HG03175 (cell line): Measurements from ENCODE around the gene CREM.
A peak's percentile ranks its signal among the peaks of the same experiment; 100 is the strongest.

Experiments used
- ATAC-seq: cut with Tn5 transposase; IDR thresholded peaks from one replicate; pipeline ENCODE4 v1.9.1; 2021; ENCODE audit warnings: mild to moderate bottlenecking, moderate library complexity; ENCODE audit not compliant: unreplicated experiment

Gene CREM

GRCh38 chr10:35218339-35218955, 91.8 kb downstream of the CREM start:
- peak; percentile 76 for ATAC-seq

DNA sequence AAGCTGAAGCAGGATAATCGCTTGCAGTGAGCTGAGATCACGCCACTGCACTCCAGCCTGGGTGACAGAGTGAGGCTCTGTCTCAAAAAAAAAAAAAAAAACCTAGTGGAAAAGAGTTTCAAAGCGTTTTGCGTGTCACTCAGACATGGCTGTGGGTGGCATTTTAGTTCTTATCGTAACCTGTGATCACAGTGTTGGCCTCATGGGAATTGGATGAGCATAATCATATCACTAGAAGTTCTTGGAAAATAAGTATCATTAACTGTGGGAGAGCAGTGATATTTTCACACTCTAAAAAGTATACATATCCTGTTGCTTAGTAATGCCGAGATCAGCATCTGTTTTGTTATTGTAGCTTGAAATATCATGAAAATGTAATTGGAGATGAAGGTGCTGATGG, 92.6 kb downstream of the CREM start:
- no peak for ATAC-seq

DNA sequence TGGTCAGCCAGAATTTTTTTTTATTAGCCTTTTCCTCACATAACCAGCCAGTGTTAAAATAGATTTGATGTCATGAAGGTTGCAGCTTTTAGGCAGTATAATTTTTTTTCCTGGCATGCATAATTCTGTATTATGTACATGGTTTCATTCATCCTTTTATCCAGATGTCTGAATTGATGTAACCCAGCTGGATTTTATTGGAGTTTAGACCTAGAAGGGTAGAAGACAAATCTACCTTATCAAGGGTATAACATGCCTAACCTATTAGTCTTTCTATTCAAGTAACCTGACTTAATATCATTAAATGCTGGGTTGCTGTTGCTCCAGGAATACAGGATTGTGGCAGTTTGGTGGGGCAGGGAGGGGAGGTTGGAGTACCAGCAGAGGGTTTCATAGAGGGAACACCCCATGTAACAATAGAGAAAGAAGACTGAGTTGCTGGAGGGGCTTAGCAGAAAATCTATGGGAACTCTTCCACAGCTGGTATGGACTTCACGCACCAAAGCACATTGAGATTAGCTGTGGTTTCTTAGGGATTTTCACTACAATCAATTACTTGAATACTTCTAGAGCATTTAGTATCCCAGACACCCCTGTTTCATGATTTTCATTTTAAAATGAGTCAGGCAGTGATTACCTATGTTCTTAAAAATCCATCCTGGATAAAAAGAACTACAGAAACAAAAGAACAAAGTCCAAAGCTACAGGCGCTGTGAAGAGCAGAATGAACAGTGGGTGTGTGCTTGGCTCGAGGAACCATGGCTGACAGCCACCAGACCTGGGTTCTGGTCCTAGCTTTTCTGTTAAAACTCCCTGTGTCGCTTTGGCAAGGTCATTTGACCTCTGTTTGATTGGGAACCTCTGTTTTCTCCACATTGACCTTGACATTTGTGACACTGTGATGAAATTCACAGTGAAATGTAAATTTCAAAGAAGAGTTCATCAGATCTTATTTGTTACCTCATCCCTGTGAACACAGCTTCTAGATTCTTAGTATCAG, 93.5 kb downstream of the CREM start:
- ATAC-seq = no peak

DNA sequence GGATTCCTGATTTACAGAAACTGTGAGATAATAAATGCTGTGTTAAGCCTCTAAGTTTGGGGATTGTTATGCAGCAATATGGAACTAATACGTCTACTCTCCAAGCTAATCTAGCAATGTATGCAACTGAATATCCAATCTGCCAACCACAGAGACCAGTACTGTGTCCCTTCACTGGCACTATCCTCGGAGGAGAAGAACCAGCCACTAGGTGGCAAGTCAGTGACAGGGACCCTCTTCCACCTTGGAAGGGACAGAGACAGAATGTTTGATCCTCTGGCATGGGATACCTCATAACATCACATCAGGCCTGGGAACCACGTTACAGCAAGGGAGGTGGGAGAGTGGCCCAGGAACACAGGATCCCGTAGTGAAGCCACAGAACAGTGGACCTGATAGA, 96.4 kb downstream of the CREM start:
- ATAC-seq = no peak

DNA sequence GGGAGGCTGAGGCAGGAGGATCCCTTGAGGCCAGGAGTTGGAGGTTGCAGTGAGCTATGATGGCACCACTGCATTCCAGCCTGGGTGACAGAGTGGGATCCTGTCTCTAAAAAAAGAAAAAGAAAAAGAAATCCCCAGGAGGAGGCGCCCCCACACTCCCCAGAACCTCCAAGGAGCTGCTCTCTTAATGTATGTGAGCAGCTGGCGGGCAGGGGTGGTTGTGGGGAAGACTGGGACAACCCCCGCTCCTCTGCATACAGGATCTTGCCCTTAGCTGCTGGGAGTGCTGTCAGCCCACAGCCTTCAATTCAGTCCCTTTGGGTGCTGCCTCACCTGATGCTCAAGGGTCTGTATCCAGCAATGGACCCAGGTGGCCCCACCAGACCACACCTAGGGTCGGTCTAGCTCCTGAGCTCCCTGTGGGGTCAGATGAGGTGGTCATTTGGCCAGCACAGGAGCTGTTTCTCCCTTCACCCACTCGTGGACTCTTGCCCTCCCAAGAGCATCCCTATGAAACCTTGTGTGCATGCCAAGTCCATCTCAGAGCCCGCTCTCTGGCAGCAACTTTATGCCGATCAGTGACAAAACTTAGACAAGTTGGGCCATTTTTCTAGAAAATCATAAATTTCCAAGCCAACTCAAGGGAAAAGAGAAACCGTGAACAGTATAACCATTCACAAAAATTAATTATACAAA, 97.5 kb downstream of the CREM start:
- ATAC-seq = no peak

DNA sequence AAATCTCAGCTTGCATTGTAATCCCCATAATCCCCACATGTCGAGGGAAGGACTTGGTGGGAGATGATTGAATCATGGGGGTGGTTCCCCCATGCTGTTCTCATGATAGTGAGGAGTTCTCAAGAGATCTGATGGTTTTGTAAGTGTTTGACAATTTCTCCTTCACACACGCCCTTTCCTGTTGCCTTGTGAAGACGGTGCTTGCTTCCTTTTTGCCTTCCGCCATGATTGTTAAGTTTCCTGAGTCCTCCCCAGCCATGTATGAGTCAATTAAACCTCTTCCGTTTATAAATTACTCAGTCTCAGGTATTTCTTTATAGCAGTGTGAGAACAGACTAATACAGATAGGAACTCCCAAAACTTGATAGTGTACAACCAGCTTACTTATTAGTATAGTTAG, 98.6 kb downstream of the CREM start:
- no peak for ATAC-seq

DNA sequence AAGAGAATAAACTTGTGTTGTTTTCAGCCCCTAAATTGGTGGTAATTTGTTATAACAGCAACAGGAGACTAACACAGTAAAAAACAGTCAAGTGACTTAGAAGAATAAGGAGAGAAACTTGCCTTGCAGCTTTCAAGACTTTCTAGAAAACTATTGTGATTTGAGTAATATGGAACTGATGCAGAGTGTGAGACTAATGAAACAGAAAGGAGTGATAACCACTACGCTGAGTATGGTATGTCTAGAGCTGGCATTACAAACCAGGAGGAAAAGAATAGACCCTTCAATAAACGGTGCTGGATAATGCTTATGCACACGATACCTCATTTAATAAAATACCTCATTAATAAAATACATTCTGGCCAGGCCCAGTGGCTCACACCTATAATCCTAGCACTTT, 99.9 kb downstream of the CREM start:
- no peak for ATAC-seq

DNA sequence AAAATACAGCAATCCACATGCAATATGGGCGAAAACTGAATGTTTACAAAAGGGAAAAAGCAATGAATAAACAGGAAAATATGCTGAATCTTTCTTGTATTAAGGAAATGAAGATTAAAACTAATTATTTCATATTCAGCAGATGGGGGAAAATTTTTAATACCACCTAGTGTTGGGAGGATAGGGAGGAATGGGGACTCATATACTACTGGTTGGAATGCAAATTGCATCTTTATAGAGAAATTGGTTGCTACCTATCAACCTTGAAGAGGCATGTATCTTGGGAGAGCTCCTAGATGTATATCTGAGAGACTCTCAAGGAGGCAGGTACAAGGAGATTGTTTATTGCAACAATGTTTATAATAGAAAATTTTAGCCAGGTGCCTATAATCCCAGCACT, 101.4 kb downstream of the CREM start:
- ATAC-seq = no peak

GRCh38 chr10:35231646-35232045, 105.0 kb downstream of the CREM start:
- ATAC-seq = no peak

DNA sequence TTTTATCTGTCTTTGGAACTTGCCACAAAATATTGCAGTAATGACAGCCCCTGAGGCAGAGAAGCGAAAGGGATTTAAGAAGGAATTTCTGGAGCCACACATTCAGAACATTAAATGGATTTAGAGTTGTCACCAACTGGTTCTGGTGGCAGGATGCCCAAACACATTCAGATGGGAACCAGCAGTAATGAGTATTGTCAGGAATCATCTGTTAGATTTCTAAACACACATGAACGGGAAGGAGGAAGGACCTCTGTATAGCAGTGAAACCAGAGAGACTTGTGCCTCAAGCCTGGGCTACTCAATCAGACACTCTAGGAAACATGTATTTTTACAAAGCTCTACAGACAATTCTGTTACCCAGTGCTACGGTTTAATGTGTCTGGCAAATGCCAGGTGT, 105.9 kb downstream of the CREM start:
- no peak for ATAC-seq

DNA sequence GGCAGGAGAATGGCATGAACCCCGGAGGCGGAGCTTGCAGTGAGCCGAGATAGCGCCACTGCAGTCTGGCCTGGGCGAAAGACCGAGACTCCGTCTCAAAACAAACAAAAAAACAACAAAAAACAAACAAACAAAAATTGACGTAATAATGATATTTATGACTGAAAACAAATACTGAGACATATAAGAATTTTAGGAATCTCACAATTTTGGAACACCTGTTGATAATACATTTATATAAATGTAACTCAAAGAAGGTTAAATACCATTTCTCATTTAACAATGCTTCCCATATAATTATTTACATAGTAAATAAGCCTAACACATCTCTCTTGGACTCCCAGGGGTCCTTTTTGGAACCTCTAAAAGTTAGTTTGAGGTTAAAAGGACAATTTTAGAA, 107.4 kb downstream of the CREM start:
- ATAC-seq = no peak

GRCh38 chr10:35236739-35237138, 110.1 kb downstream of the CREM start:
- no peak for ATAC-seq

GRCh38 chr10:35237766-35238512, 111.3 kb downstream of the CREM start:
- ATAC-seq = no peak

DNA sequence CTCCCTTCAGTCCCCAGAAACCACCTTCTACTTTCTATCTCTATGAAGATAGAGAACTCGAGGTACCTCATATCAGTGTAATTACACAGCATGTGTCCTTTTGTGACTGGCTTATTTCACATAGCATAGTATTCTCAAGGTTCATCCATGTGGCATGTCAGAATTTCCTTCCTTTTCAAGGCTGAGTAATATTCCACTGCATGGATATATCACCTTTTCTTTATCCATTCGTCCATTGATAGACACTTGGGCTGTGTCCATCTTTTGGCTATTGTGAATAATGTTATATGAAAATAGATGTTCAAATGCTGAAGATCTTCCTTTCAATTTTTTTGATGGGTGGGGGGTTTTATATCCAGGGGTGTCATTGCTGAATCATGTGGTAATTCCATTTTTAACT, 117.9 kb downstream of the CREM start:
- ATAC-seq = no peak

DNA sequence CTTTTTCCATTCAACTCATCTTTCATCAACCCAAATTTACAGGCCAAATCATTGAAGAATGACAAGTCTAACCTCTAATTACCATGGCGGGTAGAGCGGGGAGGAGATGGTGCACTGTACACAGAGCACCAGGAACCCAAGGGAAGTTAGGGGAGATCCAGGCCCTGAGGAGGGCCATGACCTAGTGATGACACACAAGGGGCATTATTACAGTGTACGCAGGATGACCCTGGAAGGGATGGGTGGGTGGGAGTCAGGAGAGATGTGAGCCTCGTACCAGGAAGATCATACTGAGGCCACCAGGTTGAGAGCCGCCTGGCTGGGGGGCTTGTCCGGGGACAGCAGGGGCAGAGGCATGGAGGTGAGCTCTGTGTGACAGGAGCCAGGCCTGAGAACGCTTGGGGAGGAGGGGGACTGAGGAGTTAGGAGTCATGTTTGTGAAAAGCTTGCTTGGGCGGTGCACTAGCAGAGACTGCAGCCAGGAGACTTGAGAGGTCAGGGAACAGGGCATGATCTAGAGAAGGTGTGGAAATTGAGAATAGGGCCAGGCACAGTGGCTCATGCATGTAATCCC, 120.2 kb downstream of the CREM start:
- ATAC-seq = no peak

GRCh38 chr10:35251373-35252100, 124.9 kb downstream of the CREM start:
- ATAC-seq = no peak

GRCh38 chr10:35257057-35257983, 130.7 kb downstream of the CREM start:
- ATAC-seq = no peak

DNA sequence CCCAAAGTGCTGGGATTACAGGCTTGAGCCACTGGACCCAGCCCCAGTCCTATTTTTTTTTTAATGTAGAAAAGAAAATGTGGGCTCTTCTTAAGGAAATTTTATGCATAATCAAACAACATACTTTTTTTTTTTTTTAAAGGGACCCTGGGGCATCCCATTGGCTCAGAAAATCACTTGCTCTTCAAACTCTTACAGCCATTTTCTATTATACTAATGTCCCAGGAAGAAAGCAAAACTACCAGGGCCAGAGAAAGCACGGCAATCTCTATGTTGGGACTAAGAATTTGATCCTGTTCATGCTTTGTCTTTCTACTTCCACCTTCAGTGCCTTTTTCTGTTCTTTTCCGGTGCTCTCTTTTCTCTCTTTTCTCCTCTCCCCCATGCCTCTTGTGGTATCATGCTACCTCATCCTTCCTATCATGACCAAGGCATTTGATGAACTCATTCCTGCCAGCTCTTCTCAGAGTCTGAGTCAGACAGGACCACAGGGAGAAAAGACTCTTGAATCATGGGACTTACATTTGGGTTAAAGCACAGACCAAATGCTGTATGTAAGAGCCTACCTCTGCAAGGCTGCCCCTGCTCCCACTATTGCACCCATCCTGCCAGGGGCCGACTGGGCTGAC, 133.2 kb downstream of the CREM start:
- ATAC-seq = no peak
